Lower lobe of right lung (tissue), 2 donors: Measurements from ENCODE around the gene DENND2C. TPM values are rescaled to one million over a fixed set of nuclear protein-coding genes. Genes with fewer than 3 reads are reported as not detected.

ENCODE experiments used
- ATAC-seq, 2 donors: fragments of 200-7000 bp; cut with Tn5 transposase; one replicate each; pipeline ENCODE4 v1.9.1; 2020 to 2022; ENCODE audit warnings: mild to moderate bottlenecking in 2 of 2, moderate library complexity in 2 of 2
- DNase-seq: peaks from one replicate; pipeline ENCODE4 v3.0.0-alpha.2; 2020
- H3K27ac ChIP-seq: fragments of 200-600 bp; one replicate; pipeline ENCODE4 v1.8.0; 2022
- H3K27me3 ChIP-seq: fragments of 200-600 bp; one replicate; pipeline ENCODE4 v1.8.0; 2022; ENCODE audit warnings: low read depth
- H3K36me3 ChIP-seq: fragments of 200-600 bp; one replicate; pipeline ENCODE4 v1.8.0; 2022; ENCODE audit warnings: mild to moderate bottlenecking
- H3K4me1 ChIP-seq: fragments of 200-600 bp; one replicate; pipeline ENCODE4 v1.8.0; 2022
- H3K4me3 ChIP-seq: fragments of 200-600 bp; one replicate; pipeline ENCODE4 v1.8.0; 2022; ENCODE audit warnings: mild to moderate bottlenecking
- H3K9me3 ChIP-seq: fragments of 200-600 bp; one replicate; pipeline ENCODE4 v1.8.0; 2022
- intact Hi-C: fragments of 100-400 bp; cut with DNase I; formaldehyde crosslinking; loops from one replicate; pipeline ENCODE4 v1.11.0; 2022
- long read RNA-seq: library from polyadenylated mRNA; unstranded; transcript quantifications from one replicate; pipeline ENCODE4 v2.0.0, GENCODE V29; 2021
- total RNA-seq: library from RNA; stranded (reverse); fragmentation: NEBNext Ultra II Directional; extraction: Animal tissue kit (Norgen Biotek cat#: 25700); gene quantifications from one replicate; pipeline ENCODE4 v1.2.1, GENCODE V29; 2021
- TF ChIP-seq, protein P1 (sequence below): fragments of 200-600 bp; IDR thresholded peaks from one replicate; pipeline ENCODE4 v1.8.0; 2022; ENCODE audit warnings: antibody characterized with exemption, mild to moderate bottlenecking
- donor health status: DM: no; HTN: yes; CAD: no; lungs with severe emphysema.

The DENND2C gene, protein sequence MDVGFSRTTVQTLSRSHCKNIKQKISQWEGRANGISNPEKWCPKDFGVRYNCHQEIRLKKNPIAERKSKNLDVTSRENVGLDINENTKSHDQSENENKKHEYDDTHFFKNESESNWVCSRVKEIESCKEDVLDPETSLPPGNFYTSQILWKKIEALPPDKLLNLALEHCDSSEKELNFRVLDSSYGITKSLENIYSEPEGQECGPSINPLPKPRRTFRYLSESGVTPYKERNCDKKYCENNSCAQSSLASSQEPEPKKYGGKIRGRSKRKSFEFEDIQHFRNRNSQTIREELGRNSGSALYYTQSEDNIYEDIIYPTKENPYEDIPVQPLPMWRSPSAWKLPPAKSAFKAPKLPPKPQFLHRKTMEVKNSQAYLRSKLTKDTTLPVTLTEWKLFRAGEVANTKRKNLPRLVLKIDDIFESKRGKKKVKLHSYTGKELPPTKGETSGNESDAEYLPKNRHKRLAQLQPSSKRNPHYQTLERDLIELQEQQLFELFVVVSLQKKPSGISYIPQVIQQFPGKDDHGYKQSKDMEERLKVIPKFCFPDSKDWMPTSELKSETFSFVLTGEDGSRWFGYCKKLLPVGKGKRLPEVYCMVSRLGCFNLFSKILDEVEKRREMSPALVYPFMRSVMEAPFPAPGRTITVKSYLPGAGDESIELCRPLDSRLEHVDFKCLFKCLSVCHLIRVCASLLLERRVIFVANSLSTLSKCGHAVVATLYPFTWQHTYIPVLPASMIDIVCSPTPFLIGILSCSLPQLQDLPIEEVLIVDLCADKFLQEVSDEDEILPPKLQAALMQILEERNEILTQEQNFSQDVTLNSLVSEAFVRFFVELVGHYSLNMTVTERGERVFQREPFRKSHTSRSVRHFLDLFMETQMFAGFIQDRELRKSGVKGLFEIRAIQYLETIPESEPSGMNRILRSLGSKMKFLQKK
- 3.8 TPM for total RNA-seq
- long read RNA-seq, partial matches to known transcripts, result 0 of 3 reads
- long read RNA-seq, other reads (novel, unspliced or antisense), result 3 of 3 reads

DNA sequence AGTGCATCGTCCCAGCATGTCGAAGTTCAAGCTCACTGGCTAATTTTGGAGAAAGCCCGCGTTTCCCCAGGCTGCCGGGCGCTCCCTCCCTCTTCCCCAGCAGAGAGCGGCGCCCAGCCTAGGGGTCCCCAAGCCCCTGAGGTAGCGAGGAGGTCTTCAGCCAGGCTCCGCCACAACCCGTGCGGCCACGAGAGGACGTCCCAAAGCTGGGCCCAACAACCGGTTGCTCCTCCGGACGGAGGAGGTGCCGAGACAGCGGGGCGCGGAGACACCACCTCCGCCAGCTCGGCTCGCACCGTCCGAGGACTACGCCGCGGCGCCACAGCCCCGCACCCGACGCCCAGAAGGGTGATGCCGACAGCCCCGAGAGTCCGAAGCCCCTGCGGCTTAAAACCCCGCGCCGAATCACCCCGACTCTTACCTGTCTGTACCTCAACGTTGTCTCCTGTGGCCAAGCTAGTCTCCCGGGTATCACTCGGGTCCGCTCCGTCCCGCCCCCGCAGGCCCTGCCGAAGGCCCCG is at the start of gene DENND2C:
Gene DENND2C, minus strand, starts transcription at position 488 of the 521 bp plus-strand sequence. CDS start 44,065 bp downstream, outside the sequence.
- TF ChIP-seq, protein P1, sequence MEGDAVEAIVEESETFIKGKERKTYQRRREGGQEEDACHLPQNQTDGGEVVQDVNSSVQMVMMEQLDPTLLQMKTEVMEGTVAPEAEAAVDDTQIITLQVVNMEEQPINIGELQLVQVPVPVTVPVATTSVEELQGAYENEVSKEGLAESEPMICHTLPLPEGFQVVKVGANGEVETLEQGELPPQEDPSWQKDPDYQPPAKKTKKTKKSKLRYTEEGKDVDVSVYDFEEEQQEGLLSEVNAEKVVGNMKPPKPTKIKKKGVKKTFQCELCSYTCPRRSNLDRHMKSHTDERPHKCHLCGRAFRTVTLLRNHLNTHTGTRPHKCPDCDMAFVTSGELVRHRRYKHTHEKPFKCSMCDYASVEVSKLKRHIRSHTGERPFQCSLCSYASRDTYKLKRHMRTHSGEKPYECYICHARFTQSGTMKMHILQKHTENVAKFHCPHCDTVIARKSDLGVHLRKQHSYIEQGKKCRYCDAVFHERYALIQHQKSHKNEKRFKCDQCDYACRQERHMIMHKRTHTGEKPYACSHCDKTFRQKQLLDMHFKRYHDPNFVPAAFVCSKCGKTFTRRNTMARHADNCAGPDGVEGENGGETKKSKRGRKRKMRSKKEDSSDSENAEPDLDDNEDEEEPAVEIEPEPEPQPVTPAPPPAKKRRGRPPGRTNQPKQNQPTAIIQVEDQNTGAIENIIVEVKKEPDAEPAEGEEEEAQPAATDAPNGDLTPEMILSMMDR, result no peak
- Histone ChIP-seq H3K4me3 (peak within 1 kb of the TSS; percentile 92), H3K27me3 (no peaks in the 10 kb centered on the region), H3K4me1 (peaks cover 3% of the 10 kb centered on the region), H3K27ac (peak within 1 kb of the TSS; percentile 80), H3K9me3 (no peaks in the 10 kb centered on the region), H3K36me3 (no peaks in the 10 kb centered on the region)
- intact Hi-C loops, result no loop called here
- no peak for DNase-seq
- ATAC-seq, result peak; percentile 71 to 72

DNA sequence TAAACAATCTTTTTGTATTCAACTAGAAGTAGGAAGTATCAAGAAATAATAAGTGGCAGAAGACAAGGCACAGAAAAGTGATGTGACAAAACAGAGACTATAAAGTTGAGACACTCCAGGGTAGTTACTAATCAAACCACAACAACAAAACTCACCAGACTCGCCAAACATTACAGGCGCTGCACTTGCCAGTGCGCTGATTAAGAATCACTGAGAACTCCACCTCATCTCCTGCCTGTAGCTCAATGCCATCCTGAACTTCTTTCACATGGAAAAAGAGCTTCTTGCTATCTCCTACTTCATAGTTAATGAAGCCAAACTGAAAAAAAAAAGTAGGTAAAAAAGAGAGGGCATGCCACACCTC is 49.6 kb upstream of the DENND2C start:
- Histone ChIP-seq H3K4me3 (no peak overlapping the region), H3K4me1 (peaks cover 24% of the 10 kb centered on the region), H3K27me3 (no peaks in the 10 kb centered on the region), H3K27ac (no peak overlapping the region), H3K9me3 (no peaks in the 10 kb centered on the region), H3K36me3 (peaks cover 76% of the 10 kb centered on the region)
- intact Hi-C loops, result no loop called here
- TF ChIP-seq, protein P1, result no peak
- no peak for DNase-seq
- no peak for ATAC-seq

DNA sequence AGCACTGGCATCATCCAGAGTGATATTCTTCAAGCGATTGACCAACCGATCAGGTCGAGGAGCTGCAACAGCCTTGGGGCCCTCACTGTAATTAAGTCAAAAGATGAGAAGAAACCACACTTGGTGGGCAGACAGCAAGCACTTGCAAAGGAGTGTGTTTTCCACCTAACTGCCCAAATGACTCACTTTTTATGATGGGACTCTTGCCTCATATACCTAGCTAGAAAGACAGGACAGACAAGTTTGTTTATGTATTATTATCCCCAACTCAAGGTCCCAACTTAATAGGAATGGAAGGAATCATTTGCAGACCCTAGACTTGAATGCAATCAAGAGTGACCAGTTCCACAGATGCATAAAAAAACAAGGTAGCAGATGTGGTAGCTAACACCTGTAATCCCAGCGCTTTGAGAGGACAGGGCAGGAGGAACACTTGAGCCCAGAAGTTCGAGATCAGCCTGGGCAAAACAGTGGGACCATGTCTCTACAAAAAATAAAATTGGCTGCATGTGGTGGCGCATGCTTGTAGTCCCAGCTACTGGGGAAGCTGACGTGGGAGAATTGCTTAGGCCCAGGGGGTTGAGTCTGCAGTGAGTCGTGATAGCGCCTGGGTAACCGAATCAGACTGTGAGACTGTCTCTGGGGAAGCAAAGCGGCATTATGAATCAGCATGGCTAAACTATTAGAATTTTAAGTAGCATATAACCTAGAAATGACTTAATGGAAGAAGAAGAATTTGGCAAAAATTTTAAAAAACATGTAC is 49.0 kb upstream of the DENND2C start:
- no peak for DNase-seq
- no peaks in the 10 kb centered on the region for H3K9me3 ChIP-seq
- ATAC-seq, result no peak
- H3K4me1 ChIP-seq, result peaks cover 25% of the 10 kb centered on the region
- H3K4me3 ChIP-seq, result no peak overlapping the region
- H3K27ac ChIP-seq, result no peak overlapping the region
- intact Hi-C loops, result no loop called here
- TF ChIP-seq, protein P1, result no peak
- H3K36me3 ChIP-seq, result peaks cover 72% of the 10 kb centered on the region
- H3K27me3 ChIP-seq, result no peaks in the 10 kb centered on the region

DNA sequence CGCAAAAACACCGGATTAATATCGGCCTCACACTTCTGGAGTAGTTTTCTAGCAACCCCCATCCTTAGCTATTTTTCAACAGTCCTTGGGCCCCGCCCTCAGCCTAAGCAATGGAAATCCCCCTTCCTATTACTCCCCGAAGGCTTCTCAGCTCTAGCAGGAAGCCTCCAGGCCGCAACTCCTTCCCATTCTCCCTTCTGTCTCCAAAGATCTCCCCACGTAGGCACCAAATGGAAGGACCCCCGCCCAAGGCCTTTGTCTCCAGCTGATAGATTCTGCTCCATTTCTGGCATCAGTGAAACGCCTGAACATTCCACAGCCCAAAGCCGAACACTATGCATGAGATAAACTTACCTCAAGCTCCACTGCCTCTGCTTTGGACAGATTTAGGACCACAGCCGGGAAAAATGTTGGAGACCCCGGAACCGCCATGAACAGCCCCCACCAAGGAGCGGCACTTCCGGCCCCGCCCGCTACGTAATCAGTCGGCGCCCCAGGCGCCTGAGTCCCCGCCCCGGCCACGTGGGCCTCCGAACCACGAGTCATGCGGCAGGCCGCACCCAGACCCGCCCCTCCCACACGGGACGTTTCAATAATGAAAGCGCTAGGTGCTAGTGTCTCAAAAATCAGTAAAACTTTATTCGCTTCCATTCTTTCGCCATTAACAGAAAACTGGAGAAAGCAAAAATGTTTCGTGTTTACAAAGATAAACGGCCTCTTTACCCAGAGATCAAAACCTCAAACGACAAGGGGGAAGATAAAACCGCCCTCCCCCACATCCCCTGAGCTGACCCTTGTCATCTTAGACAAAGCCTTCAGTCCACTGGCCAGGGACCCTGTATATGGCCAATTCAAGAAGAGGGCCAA is 46.7 kb upstream of the DENND2C start, which contains the start of gene NRAS:
Gene NRAS, minus strand, starts transcription at position 468 of the 867 bp plus-strand sequence. CDS start 611 bp downstream, outside the sequence.
- TF ChIP-seq, protein P1, result no peak
- DNase-seq (peak; percentile 97), ATAC-seq (peak; percentile 100)
- Histone ChIP-seq H3K36me3 (peaks cover 71% of the 10 kb centered on the region), H3K4me3 (peak within 1 kb of the TSS; percentile 85), H3K9me3 (no peaks in the 10 kb centered on the region), H3K27me3 (no peaks in the 10 kb centered on the region), H3K27ac (peak within 1 kb of the TSS; percentile 97), H3K4me1 (peaks cover 25% of the 10 kb centered on the region)
- intact Hi-C loops, result no loop called here
